HG03097 (cell line): ENCODE measurements around the gene BBIP1.
A peak's percentile ranks its signal among the peaks of the same experiment; 100 is the strongest.
"Not testable (repeated sequence)": the region's sequence is repeated elsewhere in the genome, so short reads cannot be mapped to it uniquely, and the experiment has no call there.

Experiments used
- ATAC-seq: cut with Tn5 transposase; IDR thresholded peaks from one replicate; pipeline ENCODE4 v1.9.1; 2021; ENCODE audit not compliant: unreplicated experiment, low FRiP score

Gene BBIP1

DNA sequence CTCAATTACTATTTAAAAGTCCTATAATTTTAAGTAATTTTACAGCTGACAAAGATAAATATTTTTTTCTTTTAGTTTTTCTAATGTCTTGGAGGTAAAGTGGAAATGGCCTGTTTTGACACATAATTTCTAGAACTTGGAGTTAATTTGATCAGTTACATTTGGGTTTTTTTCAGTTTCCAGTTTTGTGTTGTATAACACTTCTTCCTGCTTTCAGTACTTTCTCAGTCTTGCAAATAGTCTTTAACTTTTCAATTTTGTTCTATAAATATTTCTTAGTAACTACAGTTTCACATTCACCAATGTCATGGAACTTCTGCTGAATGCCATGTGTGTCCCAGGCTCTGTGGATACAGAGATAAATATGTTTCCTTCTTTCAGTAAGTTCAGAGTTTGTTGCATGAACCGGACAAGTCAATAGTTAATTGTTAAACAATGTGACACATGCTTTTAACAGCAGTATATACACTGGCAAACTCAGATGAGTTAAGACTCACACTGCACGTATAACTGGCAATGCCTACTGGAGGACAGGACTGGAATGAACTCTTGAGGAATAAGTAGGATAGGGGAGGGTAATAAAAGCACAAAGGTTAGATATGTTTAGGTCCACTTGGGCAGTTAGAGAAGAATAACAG, 5.0 kb upstream of the BBIP1 start:
- peak; percentile 22 for ATAC-seq

DNA sequence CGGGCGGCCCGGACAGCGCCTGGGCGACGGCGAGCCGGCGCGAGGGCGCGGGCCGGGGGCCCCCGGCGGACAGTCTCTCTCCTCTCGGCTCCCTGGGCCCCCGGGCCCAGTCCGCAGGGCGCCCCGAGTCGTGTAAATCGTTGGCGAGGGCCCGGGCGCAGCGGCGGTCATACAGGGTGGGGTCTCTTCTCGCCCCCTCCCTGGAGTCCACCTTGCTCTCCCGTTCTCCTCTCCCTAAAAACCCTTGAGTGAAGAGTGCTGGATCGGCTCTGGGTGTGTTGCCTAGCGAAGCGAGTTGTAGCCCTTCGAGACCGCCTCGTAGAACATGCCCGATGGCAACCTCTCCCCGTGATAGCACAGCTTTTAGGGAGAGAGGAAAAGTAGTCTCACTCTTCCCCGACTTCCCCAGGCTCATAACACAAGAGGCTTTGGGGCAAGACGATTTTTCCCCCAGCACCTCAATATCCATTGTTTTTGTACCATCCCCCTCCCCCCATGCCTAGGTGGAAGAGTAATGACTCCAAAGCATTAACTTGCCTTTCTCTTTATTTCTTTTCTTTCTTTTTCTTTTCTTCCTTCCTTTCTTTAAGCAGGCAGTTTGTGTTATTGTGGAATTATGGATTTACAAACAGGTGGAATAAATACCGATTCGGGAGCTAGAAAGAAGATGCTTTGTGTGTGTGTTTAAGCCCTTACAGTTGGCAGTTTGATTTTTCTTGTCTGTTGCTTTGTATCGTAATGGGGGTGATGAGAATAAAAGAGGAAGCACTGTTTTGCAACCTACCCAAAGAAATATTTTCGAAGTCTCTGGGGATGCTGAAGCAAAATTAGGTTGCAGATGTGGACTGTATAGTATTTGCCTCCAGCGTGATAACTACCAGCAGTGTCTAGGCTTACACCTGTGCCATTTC, 1.2 kb upstream of the BBIP1 start:
- ATAC-seq, result peak; percentile 15

DNA sequence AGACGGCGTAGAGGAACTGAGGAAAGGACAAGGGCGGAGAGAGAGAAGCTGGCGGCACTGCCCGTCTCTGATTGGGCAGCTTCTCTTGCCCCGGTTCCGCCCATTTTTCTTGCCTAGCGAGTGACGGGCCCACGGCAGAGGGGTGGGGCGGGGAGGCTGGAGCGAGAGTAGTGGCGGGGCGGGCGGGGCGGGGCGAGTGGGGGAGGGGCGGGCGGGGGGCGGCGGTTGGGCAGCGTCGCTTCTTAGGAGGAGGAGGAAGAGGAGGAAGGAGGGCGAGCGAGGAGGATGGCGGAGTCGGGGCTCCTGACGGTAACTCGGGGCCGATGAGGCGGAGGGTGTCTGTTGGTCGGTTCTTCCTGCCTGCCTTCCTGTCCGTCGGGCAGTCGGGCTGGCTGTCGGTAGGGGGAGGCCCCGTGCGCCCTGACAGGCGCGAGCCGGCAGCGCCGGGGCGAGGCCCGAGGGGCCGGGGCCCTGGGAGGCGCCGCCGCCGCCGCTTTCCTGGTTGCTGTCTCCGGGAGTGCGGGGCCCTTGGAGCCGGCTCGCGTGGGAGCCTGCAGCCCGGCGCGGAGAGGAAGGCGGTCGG, 460 bp upstream of the BBIP1 start, which contains the start of gene SHOC2:
Gene SHOC2, plus strand, starts transcription at position 256 of the 583 bp plus-strand sequence. CDS start 44,755 bp downstream, outside the sequence.
- peak; percentile 87 for ATAC-seq

DNA sequence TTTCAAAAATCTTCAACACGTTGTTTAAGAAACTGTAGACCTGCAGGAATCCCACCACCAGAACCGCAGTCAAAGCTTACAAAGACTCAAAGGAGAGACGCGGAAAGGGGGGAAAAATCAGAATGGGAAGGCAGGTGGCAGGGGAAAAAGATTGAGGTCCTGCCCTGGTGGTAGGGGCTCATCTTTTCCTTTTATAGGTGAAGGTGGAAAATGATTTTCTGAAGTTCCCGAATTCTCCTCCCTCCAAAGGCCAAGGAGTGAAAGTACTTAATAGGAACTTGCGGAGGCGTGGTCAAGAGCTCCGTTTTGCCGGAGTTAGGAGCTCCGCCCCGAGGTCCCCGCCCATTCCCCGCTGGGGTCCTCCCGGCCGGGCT, 724 bp downstream of the BBIP1 start:
- no peak for ATAC-seq

DNA sequence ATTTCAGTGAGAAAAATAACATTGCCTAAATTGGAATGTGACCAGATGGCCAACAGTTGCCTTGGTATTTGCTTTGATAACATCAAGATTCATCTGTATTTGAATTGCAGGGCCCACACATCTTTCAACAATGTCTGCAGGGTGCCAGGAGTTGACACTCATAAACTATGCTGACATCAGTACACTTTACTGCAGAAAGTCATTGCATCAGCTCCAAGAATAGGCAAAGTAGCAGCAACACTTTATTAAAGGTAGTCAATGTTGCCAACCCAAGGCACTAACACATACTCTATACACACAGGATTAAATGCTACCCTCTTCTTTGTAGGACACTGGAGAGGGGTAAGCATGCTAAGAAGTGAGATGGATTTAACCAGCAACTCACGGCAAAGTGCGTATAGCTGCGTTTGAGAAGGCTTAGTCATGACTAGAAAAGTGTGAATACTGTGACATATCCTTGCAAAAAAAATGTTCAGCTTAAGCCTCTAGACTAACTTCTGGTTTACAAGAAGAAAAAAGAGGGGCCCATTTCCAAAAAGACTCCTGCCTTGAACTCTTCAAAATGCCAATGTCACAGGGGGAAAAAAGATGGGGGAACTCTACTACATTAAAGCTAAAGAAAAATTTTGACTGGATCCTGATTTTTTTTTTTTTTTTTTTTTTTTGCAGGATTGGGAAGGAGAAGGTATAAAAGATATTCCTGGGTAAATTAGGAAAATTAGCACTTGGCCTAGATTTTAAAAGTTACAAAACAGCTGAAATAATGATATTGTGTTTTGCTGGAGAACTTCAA, 2.2 kb downstream of the BBIP1 start:
- ATAC-seq, result no peak

DNA sequence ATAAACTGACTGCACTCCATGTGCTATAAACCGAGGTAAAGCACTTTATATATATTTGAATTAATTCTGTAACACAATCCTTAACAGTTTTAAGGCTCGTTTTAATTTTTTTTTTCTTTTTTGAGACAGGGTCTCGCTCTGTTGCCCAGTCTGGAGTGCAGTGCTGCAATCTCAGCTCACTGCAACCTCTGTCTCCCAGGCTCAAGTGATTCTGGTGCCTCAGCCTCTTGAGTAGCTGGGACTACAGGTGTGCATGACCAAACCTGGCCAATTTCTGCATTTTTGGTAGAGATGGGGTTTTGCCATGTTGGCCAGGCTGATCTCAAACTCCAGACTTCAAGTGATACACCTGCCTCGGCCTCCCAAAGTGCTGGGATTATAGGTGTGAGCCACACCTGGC, 3.4 kb downstream of the BBIP1 start:
- ATAC-seq, result not testable (repeated sequence)

DNA sequence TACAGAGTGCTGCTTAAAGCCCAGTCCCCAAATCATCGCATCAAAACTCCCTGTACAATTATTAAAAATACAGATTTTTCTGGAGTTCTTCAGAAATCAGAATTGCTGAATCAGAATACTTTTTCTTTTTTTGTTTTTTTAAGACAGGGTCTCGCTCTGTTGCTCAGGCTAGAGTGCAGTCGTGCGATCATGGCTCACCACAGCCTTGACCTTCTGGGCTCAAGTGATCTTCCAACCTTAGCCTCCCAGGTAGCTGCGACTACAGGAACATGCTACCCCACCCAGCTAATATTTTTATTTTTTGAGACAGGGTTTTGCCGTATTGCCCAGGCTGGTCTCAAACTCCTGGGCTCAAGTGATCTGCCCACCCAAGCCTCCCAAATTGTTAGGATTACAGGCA, 3.9 kb downstream of the BBIP1 start:
- ATAC-seq, result no peak

DNA sequence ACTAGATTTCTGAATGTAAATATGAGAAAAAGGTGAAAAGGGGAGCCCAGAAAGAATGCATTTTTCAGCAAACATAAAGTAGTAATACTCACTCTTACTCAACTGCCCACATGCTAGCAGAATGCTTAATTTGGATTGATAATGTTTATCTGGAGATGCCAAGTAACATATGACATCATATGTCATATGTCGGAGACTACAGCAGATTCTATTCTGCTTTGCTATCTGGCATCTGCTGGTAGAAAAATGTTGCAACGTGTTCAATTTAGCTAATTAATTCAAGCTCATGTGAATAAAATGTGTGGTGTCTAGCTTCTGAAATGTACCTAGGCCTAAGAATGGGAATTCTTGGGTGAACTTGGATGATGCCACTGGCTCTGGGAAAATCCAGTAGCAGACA, 4.5 kb downstream of the BBIP1 start:
- no peak for ATAC-seq

DNA sequence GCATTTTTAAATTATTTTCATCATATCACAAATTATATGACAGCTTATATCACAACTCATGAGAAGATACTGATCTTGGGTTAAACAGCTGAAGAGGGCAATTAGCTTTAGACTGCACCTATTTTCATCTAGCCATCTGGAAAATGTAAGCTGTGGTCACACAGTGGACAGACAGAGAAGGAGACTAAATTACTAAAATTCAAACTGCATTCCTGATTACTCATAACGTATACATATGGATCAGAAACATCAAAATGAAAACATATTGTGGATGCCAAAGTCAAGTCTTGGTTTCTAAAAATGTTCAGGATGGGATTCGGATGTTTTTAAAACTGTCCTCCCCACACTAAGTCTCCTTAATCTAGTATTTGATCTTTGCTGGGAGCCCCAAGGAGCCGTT, 6.6 kb downstream of the BBIP1 start:
- no peak for ATAC-seq

DNA sequence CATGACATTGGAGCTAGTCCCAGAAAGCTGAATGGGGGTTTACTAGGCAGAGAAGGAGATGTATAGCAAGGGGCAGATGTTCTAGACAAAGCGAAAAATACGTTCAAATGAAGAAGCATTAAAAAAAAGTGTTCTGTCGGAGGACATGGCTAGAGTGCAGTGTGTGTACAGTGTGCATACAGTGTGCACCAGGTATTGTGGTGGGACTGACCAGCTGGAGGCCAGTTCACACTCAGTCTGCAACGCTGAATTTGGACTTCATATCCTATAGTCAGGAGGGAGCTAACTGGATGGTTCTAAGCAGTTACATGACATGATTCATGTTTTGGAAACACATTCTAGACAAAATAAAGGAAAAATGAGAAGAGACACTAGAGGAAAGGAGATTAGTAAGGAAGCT, 8.8 kb downstream of the BBIP1 start:
- no peak for ATAC-seq

DNA sequence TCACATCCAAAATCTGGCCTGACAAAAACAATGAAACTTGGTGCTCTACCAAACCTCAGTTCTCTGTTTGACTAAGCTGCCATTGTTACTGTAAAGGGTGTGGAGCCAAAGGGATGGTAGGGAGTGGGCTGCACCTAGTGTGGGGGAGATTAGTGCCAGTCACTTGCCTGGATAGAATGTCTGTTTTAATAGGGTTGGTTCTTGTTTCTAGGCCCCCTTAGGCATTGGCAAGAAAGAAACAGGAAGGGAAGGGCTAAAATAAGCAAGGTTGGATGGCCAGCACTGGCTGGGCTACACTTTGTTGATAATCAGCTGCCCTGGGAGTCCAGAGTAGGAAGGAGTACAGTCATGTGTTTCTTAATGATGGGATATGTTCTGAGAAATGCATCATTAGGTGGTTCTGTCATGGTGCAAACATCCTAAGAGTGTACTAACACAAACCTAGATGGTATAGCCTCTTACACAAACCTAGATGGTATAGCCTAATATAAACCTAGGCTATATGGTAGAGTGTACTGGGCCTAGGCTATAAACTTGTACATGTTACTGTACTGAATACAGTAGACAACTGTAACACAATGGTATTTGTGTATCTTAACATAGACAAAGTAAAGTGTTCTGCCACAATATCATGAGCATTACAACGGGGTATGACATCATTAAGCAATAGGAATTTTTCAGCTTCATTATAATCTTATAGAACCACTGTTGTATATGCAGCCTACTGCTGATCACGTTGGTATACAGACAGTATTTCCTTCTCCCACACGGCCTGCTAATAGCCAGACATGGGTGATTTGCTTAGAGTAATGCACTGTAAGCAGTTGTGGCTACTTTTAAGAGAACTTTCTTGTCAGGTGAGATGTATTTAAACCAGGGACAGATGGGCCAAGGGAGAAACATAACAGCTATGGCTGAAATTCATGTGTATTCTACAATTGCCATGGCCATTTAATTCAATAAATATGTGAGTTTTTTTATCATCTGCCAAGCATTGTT, 15.4 kb downstream of the BBIP1 start:
- no peak for ATAC-seq

DNA sequence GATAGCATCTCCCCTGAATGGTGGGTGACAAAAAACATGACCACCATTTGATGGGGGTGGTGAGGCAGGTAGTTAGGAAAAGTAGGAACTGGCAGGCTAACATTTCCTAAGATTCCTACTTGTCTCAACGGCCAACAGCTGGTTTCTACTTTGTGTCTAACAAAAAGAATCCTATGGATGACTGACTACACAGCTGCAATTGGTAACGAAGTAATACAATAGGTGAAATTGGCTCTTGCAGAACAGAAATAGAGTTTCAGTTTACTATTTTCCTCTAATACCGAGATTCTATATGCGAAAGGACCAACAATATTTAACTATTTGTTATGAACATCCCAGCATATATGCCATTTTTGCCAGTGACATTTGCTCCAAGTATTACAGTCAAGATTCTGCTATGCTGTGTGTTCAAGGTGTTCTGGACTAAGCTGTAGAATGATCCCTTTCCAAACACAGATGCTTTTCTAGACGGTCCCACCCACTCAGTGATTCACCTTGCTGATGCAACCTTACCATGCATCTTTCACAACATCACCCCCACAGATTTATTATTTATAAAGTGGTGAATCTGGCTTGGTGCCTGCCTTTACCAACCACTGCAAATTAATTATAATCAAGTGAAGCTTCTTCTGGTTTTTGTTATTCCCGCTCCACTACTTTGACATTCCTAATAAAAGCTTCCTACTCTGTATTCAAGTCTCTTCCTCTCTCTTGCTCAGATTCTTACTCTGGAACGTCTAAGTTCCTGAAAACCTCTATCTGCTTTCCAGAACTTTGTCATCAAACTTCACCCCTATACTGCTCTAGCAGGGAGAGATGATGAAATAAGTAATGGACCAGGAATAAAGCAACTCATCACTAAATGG, 16.8 kb downstream of the BBIP1 start:
- ATAC-seq, result no peak

DNA sequence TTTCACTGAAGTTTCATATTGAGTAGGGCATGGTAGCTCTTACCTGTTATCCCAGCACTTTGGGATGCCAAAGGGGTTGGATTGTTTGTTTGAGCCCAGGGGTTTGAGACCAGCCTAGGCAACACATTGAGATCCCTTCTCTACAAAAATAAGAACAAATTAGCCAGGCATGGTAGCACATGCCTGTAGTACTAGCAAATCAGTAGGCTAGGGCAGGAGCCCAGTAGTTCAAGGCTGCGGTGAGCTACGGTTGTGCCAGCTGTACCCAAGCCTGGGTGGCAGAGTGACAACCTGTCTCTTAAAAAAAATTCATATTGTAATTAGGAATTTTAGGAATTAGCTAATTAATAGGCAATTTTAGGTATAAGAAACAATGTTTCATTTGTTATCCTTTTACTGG, 18.0 kb downstream of the BBIP1 start:
- no peak for ATAC-seq

DNA sequence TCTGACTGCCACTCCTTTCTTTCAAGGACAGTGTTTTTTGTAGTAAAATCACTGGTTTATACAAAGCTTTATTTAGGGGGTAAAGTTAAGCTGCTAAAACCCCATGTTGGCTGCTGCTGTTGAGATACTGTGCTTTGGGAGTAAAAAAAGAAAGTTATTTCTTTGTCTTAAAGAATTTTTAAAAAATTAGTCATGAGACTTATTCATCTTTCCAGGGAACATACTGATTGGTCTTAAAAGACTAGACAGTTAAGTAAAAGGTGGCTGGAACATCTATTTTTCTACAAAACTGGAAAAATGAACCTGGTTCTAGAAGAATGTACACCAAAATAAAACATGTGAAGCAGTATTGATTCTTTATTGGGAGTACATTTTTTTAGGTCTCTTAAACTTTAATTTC, 20.6 kb downstream of the BBIP1 start:
- no peak for ATAC-seq

DNA sequence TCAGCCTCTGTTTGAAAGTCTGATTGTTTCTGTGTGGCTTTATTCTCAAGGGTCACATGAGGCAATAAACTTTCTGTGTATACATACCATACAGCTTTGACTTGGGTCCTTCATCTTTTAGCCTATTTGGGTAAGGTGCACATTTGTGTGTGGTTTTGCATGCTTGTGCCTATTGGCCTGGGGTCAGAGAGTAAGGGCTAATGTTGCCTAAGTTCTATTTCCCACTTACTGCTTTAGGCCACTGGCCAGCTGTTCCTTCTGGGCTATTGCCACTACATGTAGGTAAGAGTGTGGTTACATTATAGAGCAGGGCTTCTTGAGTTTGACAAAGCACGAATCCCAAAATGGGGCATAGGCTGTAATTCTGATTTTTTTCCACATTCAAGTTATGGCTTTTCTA, 21.8 kb downstream of the BBIP1 start:
- ATAC-seq, result no peak

DNA sequence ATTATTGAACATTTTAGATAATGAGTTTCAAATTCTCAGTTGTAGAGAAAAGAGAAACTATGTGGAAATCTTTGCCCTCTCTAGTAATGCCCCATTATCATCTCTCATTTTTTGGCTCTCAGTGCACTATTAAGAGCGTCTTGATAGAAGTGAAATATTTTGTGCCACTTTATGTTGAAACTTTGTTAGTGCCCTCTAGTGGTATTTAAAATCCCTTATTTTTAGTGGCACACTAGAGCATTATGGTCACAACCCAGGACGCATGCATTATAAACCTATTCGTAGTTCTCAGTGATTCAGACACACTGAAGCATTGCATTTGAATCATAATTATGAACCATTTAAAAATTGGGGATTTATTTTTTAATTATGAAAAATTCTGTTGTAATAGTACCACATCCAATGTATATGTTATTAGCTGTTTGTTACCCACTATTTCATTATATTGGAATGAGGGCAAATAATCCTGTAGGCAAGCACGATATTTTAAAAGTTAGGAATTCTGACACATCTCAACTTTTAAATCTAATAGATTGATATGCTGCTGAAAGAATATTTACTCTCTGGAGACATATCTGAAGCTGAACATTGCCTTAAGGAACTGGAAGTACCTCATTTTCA, 25.3 kb downstream of the BBIP1 start:
- ATAC-seq, result no peak

DNA sequence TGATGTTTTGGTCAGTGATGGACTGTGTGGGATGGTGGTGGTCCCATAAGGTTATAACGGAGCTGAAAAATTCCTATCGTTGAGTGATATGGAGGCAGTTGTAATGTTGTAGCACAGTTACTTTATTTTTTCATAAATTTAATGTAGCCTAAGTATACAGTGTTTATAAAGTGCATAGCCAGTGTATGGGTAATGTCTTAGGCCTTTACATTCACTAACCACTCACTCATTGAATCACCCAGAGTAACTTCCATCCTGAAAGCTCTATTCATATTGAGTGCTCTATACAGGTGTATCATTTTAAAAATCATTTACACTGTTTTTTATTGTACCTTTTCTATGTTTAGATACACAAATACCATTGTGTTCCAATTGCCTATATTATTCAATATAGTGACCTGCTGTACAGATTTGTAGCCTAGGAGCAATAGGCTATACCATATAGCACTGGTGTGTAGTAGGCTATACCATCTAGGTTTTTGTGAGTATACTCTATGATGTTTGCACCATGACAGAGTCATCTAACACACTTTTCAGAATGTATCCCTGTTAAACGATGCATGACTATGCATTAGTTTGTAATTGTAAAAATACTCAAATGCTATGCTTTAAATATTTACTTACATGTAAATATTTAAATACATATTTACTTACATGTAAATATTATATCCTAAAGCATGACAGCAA, 26.2 kb downstream of the BBIP1 start:
- ATAC-seq, result no peak

DNA sequence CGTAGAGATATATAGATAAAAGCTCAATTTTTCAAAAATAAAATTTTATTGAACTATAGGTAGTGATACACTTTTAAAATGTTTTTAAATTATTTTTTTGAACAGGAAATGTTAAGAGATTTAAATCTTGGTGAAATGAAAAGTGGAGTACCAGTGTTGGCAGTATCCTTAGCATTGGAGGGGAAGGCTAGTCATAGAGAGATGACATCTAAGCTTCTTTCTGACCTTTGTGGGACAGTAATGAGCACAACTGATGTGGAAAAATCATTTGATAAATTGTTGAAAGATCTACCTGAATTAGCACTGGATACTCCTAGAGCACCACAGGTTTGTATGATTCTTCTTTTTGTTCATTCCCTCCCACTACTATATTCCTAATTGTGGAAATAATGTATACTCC, 31.4 kb downstream of the BBIP1 start:
- ATAC-seq, result no peak
